ENCODE results near the gene IFITM2.

DNA sequence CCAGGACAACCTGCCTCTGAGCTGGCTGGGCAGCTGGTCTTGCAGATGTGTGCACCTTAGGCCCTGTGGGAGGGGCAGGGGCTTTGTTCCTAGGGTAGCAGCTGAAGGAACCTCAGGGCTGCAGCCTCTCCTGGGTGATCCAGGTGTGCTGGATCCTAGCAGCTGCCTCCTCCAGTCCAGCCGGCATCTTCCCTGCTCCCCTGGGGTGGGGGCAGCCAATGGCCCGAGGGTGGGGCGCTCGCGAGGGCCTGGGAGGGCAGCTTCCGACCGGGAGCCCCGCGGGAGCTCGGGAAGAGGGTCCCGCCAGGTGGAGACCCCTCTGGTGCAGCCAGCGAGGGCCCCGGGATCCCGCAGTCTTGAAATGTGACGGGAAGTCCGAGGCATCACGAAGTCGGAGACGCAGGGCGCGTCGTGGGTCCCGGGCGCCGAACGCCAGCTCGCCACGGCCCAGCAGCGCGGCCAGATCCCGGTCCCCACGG is 7.9 kb downstream of the IFITM2 start:
- TF ChIP-seq, protein P1, sequence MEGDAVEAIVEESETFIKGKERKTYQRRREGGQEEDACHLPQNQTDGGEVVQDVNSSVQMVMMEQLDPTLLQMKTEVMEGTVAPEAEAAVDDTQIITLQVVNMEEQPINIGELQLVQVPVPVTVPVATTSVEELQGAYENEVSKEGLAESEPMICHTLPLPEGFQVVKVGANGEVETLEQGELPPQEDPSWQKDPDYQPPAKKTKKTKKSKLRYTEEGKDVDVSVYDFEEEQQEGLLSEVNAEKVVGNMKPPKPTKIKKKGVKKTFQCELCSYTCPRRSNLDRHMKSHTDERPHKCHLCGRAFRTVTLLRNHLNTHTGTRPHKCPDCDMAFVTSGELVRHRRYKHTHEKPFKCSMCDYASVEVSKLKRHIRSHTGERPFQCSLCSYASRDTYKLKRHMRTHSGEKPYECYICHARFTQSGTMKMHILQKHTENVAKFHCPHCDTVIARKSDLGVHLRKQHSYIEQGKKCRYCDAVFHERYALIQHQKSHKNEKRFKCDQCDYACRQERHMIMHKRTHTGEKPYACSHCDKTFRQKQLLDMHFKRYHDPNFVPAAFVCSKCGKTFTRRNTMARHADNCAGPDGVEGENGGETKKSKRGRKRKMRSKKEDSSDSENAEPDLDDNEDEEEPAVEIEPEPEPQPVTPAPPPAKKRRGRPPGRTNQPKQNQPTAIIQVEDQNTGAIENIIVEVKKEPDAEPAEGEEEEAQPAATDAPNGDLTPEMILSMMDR (IDR thresholded peaks at IDR 0.05; ENCODE audit: low read length): no peak
- TF ChIP-seq EZH2 (optimal IDR thresholded peaks at IDR 0.05; ENCODE audit: low read depth, low read length): no peak
- TF ChIP-seq EZH2phosphoT487 (IDR thresholded peaks at IDR 0.05; ENCODE audit: low read length): no peak

All from MM.1S (cell line).